ENCODE measurements around the gene PHKG2. TPM values are rescaled to one million over a fixed set of nuclear protein-coding genes. Genes with fewer than 3 reads are reported as not detected.

The PHKG2 gene
- 10 to 100 TPM; 34.6 to 37.1 TPM for total RNA-seq

GRCh38 chr16:30747799-30748633 lies at the start of gene PHKG2:
Gene PHKG2 (plus strand): TSS chr16:30748425. CDS start chr16:30748821, 396 bp downstream.

GRCh38 chr16:30698816-30699614 lies 49.2 kb upstream of the PHKG2 start, which contains the start of gene SRCAP:
Gene SRCAP (plus strand): TSS chr16:30699171. CDS start chr16:30700825, 1,654 bp downstream.

GRCh38 chr16:30761928-30762902 lies 14.0 kb downstream of the PHKG2 start, which contains the start of the genes CFAP119 and RNF40:
Gene CFAP119 (minus strand): TSS chr16:30762062. CDS start chr16:30761748, 314 bp downstream.
Gene RNF40 (plus strand): TSS chr16:30762322. CDS start chr16:30762546, 224 bp downstream.

GRCh38 chr16:30786936-30787612 lies 38.8 kb downstream of the PHKG2 start, which contains the start of gene ZNF629:
Gene ZNF629 (minus strand): TSS chr16:30787205. CDS start chr16:30784482, 2,723 bp downstream.

Other genes with a start within 250 kb of the PHKG2 start
- 1 to 10 TPM; 4.9 to 5.3 TPM for gene ZNF768, start 221.9 kb upstream of the PHKG2 start, total RNA-seq
- 10 to 100 TPM; 11.8 to 12.3 TPM for gene ZNF747, start 213.6 kb upstream of the PHKG2 start, total RNA-seq
- 10 to 100 TPM; 18.1 to 18.5 TPM for gene ZNF764, start 190.1 kb upstream of the PHKG2 start, total RNA-seq
- gene ZNF688, start 176.7 kb upstream of the PHKG2 start, total RNA-seq, result 10 to 100 TPM; 16.3 TPM
- 10 to 100 TPM; 18.2 to 19.7 TPM for gene ZNF785, start 162.7 kb upstream of the PHKG2 start, total RNA-seq
- gene ZNF689, start 138.0 kb upstream of the PHKG2 start, total RNA-seq, result 10 to 100 TPM; 10.6 to 10.8 TPM
- 10 to 100 TPM; 71.0 to 75.9 TPM for gene PRR14, start 97.5 kb upstream of the PHKG2 start, total RNA-seq
- gene FBRS, start 90.0 kb upstream of the PHKG2 start, total RNA-seq, result 10 to 100 TPM; 95.3 to 95.6 TPM
- gene SRCAP, start 49.3 kb upstream of the PHKG2 start, total RNA-seq, result 10 to 100 TPM; 72.5 to 75.9 TPM
- gene CFAP119, start 13.6 kb downstream of the PHKG2 start, total RNA-seq, result 1 to 10 TPM; 2.2 to 2.4 TPM
- gene RNF40, start 13.9 kb downstream of the PHKG2 start, total RNA-seq, result 10 to 100 TPM; 83.1 to 85.9 TPM
- 1 to 10 TPM; 2.5 to 2.6 TPM for gene ZNF629, start 38.8 kb downstream of the PHKG2 start, total RNA-seq
- 10 to 100 TPM; 23.0 to 23.2 TPM for gene BCL7C, start 145.7 kb downstream of the PHKG2 start, total RNA-seq
- under 1 TPM; 0.20 to 0.31 TPM for gene CTF1, start 148.2 kb downstream of the PHKG2 start, total RNA-seq
- 10 to 100 TPM; 22.9 to 24.6 TPM for gene FBXL19, start 175.1 kb downstream of the PHKG2 start, total RNA-seq
- 10 to 100 TPM; 27.0 to 27.4 TPM for gene ORAI3, start 200.6 kb downstream of the PHKG2 start, total RNA-seq
- gene SETD1A, start 209.3 kb downstream of the PHKG2 start, total RNA-seq, result 10 to 100 TPM; 25.2 to 30.0 TPM
- gene HSD3B7, start 236.8 kb downstream of the PHKG2 start, total RNA-seq, result 1 to 10 TPM; 3.5 to 3.6 TPM

Data from activated naive CD4-positive, alpha-beta T cell treated with anti-CD3 and anti-CD28 coated beads, Interleukin-2, amount 10 ng/mL, durations not matched to agents 5 hours and 36 hours (primary cell).